ENCODE results near the gene PLCB1.

Gene PLCB1

DNA sequence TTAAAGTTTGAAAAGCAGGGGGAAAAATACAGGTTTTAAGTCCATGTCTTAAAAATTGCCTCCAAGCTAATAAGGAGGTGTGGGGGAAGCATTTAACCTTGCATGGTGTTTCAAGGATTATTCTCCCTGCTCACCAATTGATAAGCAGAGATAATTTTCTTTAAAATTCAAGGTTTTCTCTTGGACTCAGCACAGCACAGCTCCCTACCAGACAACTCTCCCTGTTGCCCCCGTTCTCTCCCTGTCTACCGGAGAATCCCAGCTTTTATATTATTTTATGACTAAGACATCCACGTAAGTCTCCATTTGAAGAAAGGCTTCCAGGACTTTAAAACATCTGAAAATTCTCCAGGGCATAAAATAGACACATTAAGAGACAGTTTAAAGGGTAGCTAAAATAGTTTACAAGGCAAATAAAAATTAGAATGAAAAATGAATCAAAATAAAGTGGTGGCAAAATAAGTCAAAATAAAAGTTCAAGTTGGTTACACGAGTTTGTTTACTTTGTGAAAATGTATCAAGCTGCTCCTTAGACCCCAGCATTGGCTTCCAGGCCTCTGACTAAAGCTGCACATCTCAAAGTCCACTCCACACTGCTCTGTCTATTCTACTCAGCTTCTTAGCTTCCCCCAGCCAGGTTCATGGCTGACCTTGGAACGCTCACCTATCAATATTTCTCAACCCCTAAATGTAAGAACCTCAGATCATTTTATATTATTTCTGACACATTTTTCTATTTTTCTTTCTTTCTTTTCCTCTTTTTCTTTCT lies 748.2 kb downstream of the PLCB1 start:
- no peak for ATAC-seq
- H3K4me3 Mint-ChIP-seq = no peak overlapping the region
- no peaks in the 10 kb centered on the region for H3K36me3 Mint-ChIP-seq
- no peaks in the 10 kb centered on the region for H3K4me1 Mint-ChIP-seq
- H3K9me3 Mint-ChIP-seq = no peaks in the 10 kb centered on the region
- H3K27me3 Mint-ChIP-seq = no peaks in the 10 kb centered on the region
- H3K27ac Mint-ChIP-seq = no peak overlapping the region

- ATAC-seq = no peak
- no peaks in the 10 kb centered on the region for H3K36me3 Mint-ChIP-seq
- H3K4me3 Mint-ChIP-seq = no peak overlapping the region
- H3K27ac Mint-ChIP-seq = no peak overlapping the region
- H3K4me1 Mint-ChIP-seq = no peaks in the 10 kb centered on the region
- H3K9me3 Mint-ChIP-seq = peaks cover 18% of the 10 kb centered on the region
- no peaks in the 10 kb centered on the region for H3K27me3 Mint-ChIP-seq
Observed at GRCh38 chr20:8891039-8891438, 759.0 kb downstream of the PLCB1 start.

DNA sequence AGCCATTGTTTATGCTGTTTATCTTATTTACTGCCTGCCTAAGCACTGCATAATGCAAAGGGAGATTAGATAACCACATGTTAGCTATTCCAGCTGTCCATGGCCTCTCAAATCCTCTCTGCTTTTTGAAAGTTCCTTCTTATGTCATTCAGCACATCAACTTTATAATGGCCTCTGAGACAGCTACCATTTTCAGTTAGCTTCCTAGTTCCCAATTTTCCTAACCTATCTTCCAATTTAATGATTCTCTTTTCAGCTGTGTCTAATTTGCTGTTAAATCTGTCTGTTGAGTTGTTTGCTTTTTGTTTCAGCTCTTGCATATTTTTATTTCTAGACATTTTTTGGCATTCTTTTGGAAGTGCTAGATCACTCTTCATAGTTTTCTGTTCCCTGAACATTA lies 763.4 kb downstream of the PLCB1 start:
- no peak for ATAC-seq
- H3K9me3 Mint-ChIP-seq = peaks cover 13% of the 10 kb centered on the region
- no peak overlapping the region for H3K4me3 Mint-ChIP-seq
- H3K36me3 Mint-ChIP-seq = no peaks in the 10 kb centered on the region
- no peaks in the 10 kb centered on the region for H3K4me1 Mint-ChIP-seq
- no peak overlapping the region for H3K27ac Mint-ChIP-seq
- H3K27me3 Mint-ChIP-seq = no peaks in the 10 kb centered on the region

GRCh38 chr20:8898823-8899222 lies 766.8 kb downstream of the PLCB1 start:
- Mint-ChIP-seq H3K9me3 (peaks cover 11% of the 10 kb centered on the region), H3K4me3 (no peak overlapping the region), H3K27ac (no peak overlapping the region), H3K36me3 (no peaks in the 10 kb centered on the region), H3K27me3 (no peaks in the 10 kb centered on the region), H3K4me1 (no peaks in the 10 kb centered on the region)
- ATAC-seq = no peak

DNA sequence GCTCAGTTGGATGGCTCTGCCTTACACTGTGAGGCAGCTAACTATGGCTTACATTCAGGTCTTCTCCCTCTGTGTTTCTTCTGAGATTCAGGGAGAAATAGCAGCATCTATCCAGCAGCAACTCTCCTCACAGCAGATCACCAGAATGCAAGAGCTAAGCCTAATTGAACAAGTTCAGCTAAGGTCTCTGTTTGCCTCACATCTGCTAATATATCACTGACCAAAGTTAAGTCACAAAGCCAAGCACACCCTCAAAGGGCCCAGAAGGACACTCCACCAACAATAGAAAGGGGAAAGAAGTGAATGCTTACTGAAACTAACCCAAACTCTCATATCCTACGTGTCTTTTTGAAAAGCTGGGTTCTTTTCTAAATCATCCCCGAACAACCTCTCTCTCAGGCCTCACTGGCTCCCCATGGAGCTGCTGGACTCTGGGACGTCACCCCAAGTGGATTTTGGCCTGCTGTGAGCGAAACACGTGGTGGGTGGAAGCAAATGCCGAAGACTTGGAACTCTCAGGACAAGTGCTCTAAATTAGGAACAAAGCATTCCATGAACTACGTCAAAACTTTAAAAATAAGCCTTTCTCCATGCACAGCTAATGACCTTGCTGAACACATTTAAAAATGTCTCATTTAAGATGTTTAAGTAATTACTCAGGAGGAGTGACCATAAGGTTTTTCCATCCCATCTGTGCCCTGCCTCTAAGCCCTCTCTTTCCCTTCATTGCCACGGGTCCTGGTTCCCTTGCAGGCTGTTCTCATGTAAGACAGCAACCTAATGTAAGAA lies 769.4 kb downstream of the PLCB1 start:
- Mint-ChIP-seq H3K27me3 (no peaks in the 10 kb centered on the region), H3K9me3 (no peaks in the 10 kb centered on the region), H3K4me3 (no peak overlapping the region), H3K4me1 (no peaks in the 10 kb centered on the region), H3K27ac (no peak overlapping the region), H3K36me3 (no peaks in the 10 kb centered on the region)
- no peak for ATAC-seq

- no peak overlapping the region for H3K4me3 Mint-ChIP-seq
- peaks cover 3% of the 10 kb centered on the region for H3K9me3 Mint-ChIP-seq
- no peaks in the 10 kb centered on the region for H3K4me1 Mint-ChIP-seq
Observed at GRCh38 chr20:8903655-8904605, 771.9 kb downstream of the PLCB1 start.

GRCh38 chr20:8909596-8909995 lies 777.5 kb downstream of the PLCB1 start:
- Mint-ChIP-seq H3K36me3 (no peaks in the 10 kb centered on the region), H3K4me1 (no peaks in the 10 kb centered on the region), H3K27me3 (no peaks in the 10 kb centered on the region), H3K4me3 (no peak overlapping the region), H3K9me3 (peaks cover 3% of the 10 kb centered on the region), H3K27ac (no peak overlapping the region)
- no peak for ATAC-seq

More at GRCh38 chr20:8903655-8904605, 771.9 kb downstream of the PLCB1 start:
- no peak for ATAC-seq
- no peaks in the 10 kb centered on the region for H3K36me3 Mint-ChIP-seq
- H3K27ac Mint-ChIP-seq = no peak overlapping the region
- no peaks in the 10 kb centered on the region for H3K27me3 Mint-ChIP-seq

- Mint-ChIP-seq H3K36me3 (no peaks in the 10 kb centered on the region), H3K27me3 (no peaks in the 10 kb centered on the region), H3K4me3 (no peak overlapping the region), H3K27ac (no peak overlapping the region), H3K9me3 (peaks cover 16% of the 10 kb centered on the region), H3K4me1 (no peaks in the 10 kb centered on the region)
- ATAC-seq = no peak
Observed at GRCh38 chr20:8912096-8912495, 780.0 kb downstream of the PLCB1 start.

- no peaks in the 10 kb centered on the region for H3K36me3 Mint-ChIP-seq
Observed at GRCh38 chr20:8912731-8913130, 780.7 kb downstream of the PLCB1 start.

DNA sequence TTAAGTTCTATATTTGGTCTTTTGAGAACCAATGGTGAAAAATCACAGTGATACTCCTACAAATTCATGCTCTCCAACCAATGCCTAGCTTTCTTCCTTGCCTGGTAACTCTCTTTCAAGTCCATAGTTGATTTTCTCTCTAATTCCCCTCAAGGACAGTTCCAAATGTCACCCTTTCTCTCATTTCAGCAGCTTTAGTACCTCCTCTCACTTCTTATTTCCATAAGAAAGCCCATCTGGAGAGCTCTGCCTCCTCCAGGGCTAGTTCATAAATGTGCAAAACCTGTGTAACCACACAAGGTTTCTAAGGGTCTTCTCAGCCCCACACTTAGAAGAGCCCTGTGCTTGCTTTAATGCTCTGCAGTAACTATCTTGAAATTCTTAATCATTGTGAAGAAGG lies 781.4 kb downstream of the PLCB1 start:
- no peak for ATAC-seq
- H3K9me3 Mint-ChIP-seq = peaks cover 13% of the 10 kb centered on the region
- no peak overlapping the region for H3K27ac Mint-ChIP-seq
- H3K36me3 Mint-ChIP-seq = no peaks in the 10 kb centered on the region
- H3K27me3 Mint-ChIP-seq = no peaks in the 10 kb centered on the region
- H3K4me3 Mint-ChIP-seq = no peak overlapping the region
- H3K4me1 Mint-ChIP-seq = no peaks in the 10 kb centered on the region

More at GRCh38 chr20:8912731-8913130, 780.7 kb downstream of the PLCB1 start:
- no peaks in the 10 kb centered on the region for H3K27me3 Mint-ChIP-seq
- ATAC-seq = no peak
- H3K27ac Mint-ChIP-seq = no peak overlapping the region
- H3K4me3 Mint-ChIP-seq = no peak overlapping the region
- H3K4me1 Mint-ChIP-seq = no peaks in the 10 kb centered on the region
- peaks cover 16% of the 10 kb centered on the region for H3K9me3 Mint-ChIP-seq

DNA sequence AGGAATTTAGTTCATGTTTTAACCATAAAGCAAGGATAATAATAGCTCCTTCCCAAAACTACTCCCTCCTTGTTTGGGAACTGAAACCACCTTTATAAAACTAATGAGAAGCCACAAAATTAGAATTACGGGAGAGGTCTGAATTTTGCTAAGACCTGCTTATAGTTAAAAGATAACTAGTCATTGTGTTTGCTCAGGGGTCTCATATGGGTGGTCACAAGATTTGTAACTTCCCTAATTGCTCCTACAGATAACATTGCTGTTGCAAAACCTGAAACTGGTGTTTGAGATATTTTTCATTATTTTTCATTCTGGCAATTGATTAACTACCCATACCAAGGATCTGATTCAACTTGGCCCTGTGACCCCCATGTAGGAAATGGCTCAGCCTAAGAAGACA lies 782.4 kb downstream of the PLCB1 start:
- H3K9me3 Mint-ChIP-seq = peaks cover 13% of the 10 kb centered on the region
- H3K36me3 Mint-ChIP-seq = no peaks in the 10 kb centered on the region
- no peaks in the 10 kb centered on the region for H3K4me1 Mint-ChIP-seq
- H3K27ac Mint-ChIP-seq = no peak overlapping the region
- no peak overlapping the region for H3K4me3 Mint-ChIP-seq
- no peaks in the 10 kb centered on the region for H3K27me3 Mint-ChIP-seq
- no peak for ATAC-seq

- Mint-ChIP-seq H3K27me3 (no peaks in the 10 kb centered on the region), H3K4me3 (no peak overlapping the region)
Observed at GRCh38 chr20:8917084-8917483, 785.0 kb downstream of the PLCB1 start.

DNA sequence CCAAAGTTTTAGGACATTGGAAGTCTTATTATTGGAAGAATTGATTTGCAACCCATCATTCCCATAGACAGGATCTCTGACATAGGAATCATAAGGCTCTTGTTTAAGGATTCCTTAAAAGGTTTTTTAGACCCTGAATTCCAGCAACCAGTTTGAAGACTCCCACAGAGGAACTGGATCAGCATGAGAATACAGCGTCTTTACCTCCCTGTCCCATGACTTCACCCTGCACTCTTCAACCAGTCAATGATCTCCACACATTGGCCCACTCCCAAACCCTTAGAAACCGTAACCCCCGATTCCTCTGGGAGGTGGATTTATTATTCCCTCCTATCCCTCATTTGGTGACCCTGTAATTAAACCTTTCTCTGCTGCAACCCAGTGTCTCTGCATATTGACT lies 786.1 kb downstream of the PLCB1 start:
- Mint-ChIP-seq H3K27me3 (no peaks in the 10 kb centered on the region), H3K27ac (no peak overlapping the region), H3K9me3 (peaks cover 19% of the 10 kb centered on the region), H3K4me1 (no peaks in the 10 kb centered on the region), H3K4me3 (no peak overlapping the region), H3K36me3 (no peaks in the 10 kb centered on the region)
- ATAC-seq = no peak

More at GRCh38 chr20:8917084-8917483, 785.0 kb downstream of the PLCB1 start:
- Mint-ChIP-seq H3K27ac (no peak overlapping the region), H3K36me3 (no peaks in the 10 kb centered on the region), H3K9me3 (peaks cover 16% of the 10 kb centered on the region), H3K4me1 (no peaks in the 10 kb centered on the region)
- ATAC-seq = no peak

DNA sequence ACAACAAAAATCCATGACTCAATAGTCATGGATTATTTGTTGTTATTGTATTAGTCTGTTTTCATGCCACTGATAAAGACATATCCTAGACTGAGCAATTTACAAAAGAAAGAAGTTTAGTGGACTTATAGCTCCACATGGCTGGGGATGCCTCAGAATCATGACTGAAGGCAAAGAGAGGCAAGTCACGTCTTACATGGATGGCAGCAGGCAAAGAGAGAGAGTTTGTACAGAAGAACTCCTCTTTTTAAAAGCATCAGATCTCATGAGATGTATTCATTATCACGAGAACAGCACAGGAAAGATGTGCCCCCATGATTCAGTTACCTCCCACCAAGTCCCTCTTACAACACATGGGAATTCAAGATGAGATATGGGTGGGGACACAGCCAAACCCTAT lies 792.5 kb downstream of the PLCB1 start:
- ATAC-seq = no peak
- Mint-ChIP-seq H3K36me3 (no peaks in the 10 kb centered on the region), H3K4me3 (no peak overlapping the region), H3K4me1 (no peaks in the 10 kb centered on the region), H3K9me3 (peaks cover 8% of the 10 kb centered on the region), H3K27me3 (no peaks in the 10 kb centered on the region), H3K27ac (no peak overlapping the region)

DNA sequence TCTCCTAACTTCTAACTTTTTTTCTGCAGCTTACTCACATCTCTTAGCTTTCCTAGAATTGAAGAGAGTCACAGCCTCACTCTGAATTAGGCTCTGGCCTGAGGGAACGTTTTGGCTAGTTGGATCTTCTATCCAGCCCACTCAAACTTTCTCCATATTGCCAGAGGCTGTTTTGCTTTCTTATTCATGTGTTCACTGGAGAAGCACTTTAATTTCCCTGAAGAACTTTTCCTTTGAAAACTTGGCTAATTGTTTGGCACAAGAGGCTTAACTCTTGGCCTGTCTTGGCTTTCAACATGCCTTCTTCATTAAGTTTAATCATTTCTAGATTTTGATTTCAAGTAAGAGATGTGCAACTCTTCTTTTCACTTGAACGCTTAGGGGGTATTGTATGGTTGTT lies 798.7 kb downstream of the PLCB1 start:
- Mint-ChIP-seq H3K9me3 (peaks cover 5% of the 10 kb centered on the region), H3K27ac (no peak overlapping the region), H3K36me3 (no peaks in the 10 kb centered on the region), H3K4me1 (no peaks in the 10 kb centered on the region), H3K4me3 (no peak overlapping the region), H3K27me3 (no peaks in the 10 kb centered on the region)
- no peak for ATAC-seq

Measured in stimulated activated memory B cell treated with anti-CD40 and anti-IgM and Interleukin-4, amounts not matched to agents 10 μg/mL and 1 μg/mL and 100 μg/mL, for 72 hours (primary cell).